CD14-positive monocyte (primary cell): ENCODE data around the gene WRNIP1. TPM values are rescaled to one million over a fixed set of nuclear protein-coding genes. Genes with fewer than 3 reads are reported as not detected.
A peak's percentile ranks its signal among the peaks of the same experiment; 100 is the strongest.

Experiments
- DNase-seq, 3 donors: peaks; one replicate each; pipeline ENCODE4 v3.0.0-alpha.2; 2011 to 2022
- H2AFZ ChIP-seq: 2 replicates; pipeline ENCODE4 v1.6.0; 2012; ENCODE audit warnings: mild to moderate bottlenecking, low read depth, low read length, inconsistent platforms; ENCODE audit not compliant: insufficient read depth, poor library complexity, severe bottlenecking
- H3K27ac ChIP-seq, 2 donors: 1 replicate in 1 of 2; 2 replicates in 1 of 2; pipeline ENCODE4 v1.5.1; 2012 to 2013; ENCODE audit warnings: low read length in 2 of 2, control low read depth in 1 of 2, inconsistent platforms in 1 of 2, low read depth in 1 of 2, mild to moderate bottlenecking in 1 of 2
- H3K27me3 ChIP-seq, 2 donors: one replicate each; pipeline versions ENCODE4 v1.6.0 to v1.6.1; 2011 to 2013; ENCODE audit warnings: low read length in 2 of 2; ENCODE audit not compliant: control insufficient read depth in 2 of 2, insufficient read depth in 2 of 2
- H3K36me3 ChIP-seq, 2 donors: replicated peaks in 1 of 2; 1 replicate in 1 of 2; 2 replicates in 1 of 2; pipeline versions ENCODE4 v1.5.1 to v1.6.1; 2012 to 2013; ENCODE audit warnings: low read length in 2 of 2, control low read depth in 1 of 2, inconsistent platforms in 1 of 2, mild to moderate bottlenecking in 1 of 2; ENCODE audit not compliant: insufficient read depth in 2 of 2, control insufficient read depth in 1 of 2
- H3K4me1 ChIP-seq, 2 donors: 1 replicate in 1 of 2; 2 replicates in 1 of 2; pipeline versions ENCODE4 v1.5.1 to v1.6.1; 2012 to 2013; ENCODE audit warnings: low read length in 2 of 2, control low read depth in 1 of 2, inconsistent platforms in 1 of 2, mild to moderate bottlenecking in 1 of 2, moderate library complexity in 1 of 2; ENCODE audit not compliant: insufficient read depth in 2 of 2, control insufficient read depth in 1 of 2
- H3K4me2 ChIP-seq: replicated peaks from 2 replicates; pipeline ENCODE3; 2012; ENCODE audit warnings: low read length, moderate library complexity, mild to moderate bottlenecking; ENCODE audit not compliant: poor library complexity, severe bottlenecking; ENCODE audit errors: extremely low read depth
- H3K4me3 ChIP-seq, 3 experiments: fragments of 200-600 bp in 1 of 3; sonication (generic) in 1 of 3; replicated peaks in 1 of 3; 1 replicate in 2 of 3; 2 replicates in 1 of 3; pipeline ENCODE4 v1.5.1; 2011 to 2013; ENCODE audit warnings: low read length in 3 of 3, mild to moderate bottlenecking in 3 of 3, control low read depth in 2 of 3, low read depth in 2 of 3, inconsistent platforms in 1 of 3, moderate library complexity in 1 of 3
- H3K79me2 ChIP-seq: 2 replicates; pipeline ENCODE4 v1.6.0; 2012; ENCODE audit warnings: mild to moderate bottlenecking, control low read depth, inconsistent platforms, low read length, moderate library complexity; ENCODE audit not compliant: insufficient read depth
- H3K9ac ChIP-seq: 2 replicates; pipeline ENCODE4 v1.6.0; 2017; ENCODE audit warnings: low read length, mild to moderate bottlenecking; ENCODE audit not compliant: insufficient read depth, poor library complexity, severe bottlenecking
- H3K9me3 ChIP-seq, 2 donors: replicated peaks in 1 of 2; 1 replicate in 1 of 2; 2 replicates in 1 of 2; pipeline versions ENCODE4 v1.5.1 to v1.6.1; 2012 to 2013; ENCODE audit warnings: low read length in 2 of 2, control low read depth in 1 of 2; ENCODE audit not compliant: control insufficient read depth in 1 of 2, insufficient read depth in 1 of 2
- H4K20me1 ChIP-seq: 2 replicates; pipeline ENCODE4 v1.6.0; 2012; ENCODE audit warnings: mild to moderate bottlenecking, low read length, control low read depth, moderate library complexity; ENCODE audit not compliant: insufficient read depth
- H3K27ac Mint-ChIP-seq, 7 donors: one replicate each; pipeline ENCODE4 v1.8.0; 2020; ENCODE audit warnings: mild to moderate bottlenecking in 7 of 7, mixed read lengths in 7 of 7, moderate library complexity in 6 of 7, inconsistent platforms in 2 of 7
- H3K27me3 Mint-ChIP-seq, 3 donors: one replicate each; pipeline ENCODE4 v1.8.0; 2021 to 2022; ENCODE audit warnings: low read depth in 3 of 3, mild to moderate bottlenecking in 3 of 3, mixed read lengths in 3 of 3, moderate library complexity in 3 of 3, inconsistent platforms in 1 of 3
- H3K36me3 Mint-ChIP-seq, 2 donors: one replicate each; pipeline ENCODE4 v1.8.0; 2020; ENCODE audit warnings: mixed read lengths in 2 of 2, inconsistent platforms in 1 of 2, mild to moderate bottlenecking in 1 of 2
- H3K4me1 Mint-ChIP-seq: one replicate; pipeline ENCODE4 v1.8.0; 2020; ENCODE audit warnings: mild to moderate bottlenecking, mixed read lengths
- H3K4me3 Mint-ChIP-seq, 2 donors: one replicate each; pipeline ENCODE4 v1.8.0; 2020; ENCODE audit warnings: mild to moderate bottlenecking in 2 of 2, mixed read lengths in 2 of 2, moderate library complexity in 1 of 2
- H3K9me3 Mint-ChIP-seq, 7 donors: one replicate each; pipeline ENCODE4 v1.8.0; 2020 to 2022; ENCODE audit warnings: mixed read lengths in 7 of 7, mild to moderate bottlenecking in 6 of 7, moderate library complexity in 6 of 7, inconsistent platforms in 2 of 7
- WGBS: methylation state at CpG from one replicate; pipeline ENCODE4 v1.1.5; 2013; ENCODE audit warnings: missing lambda C conversion rate; ENCODE audit not compliant: insufficient coverage; 5-methylcytosine and 5-hydroxymethylcytosine counted together
- intact Hi-C, 2 donors: fragments of 100-400 bp; cut with micrococcal nuclease; formaldehyde crosslinking; loops; one replicate each; pipeline versions ENCODE4 v1.15.0 to v1.15.1; 2023
- polyA plus RNA-seq, 3 donors: library from polyadenylated mRNA; depleted of rRNA in 1 of 3; unstranded in 2 of 3; stranded (reverse) in 1 of 3; fragments of 300-500 nt in 2 of 3; fragments of >200 nt in 1 of 3; fragmentation: Illumina TruSeq in 2 of 3; gene quantifications; 1 replicate in 2 of 3; 2 replicates in 1 of 3; pipeline ENCODE4 v1.2.3, GENCODE V29; 2012 to 2021
- TF ChIP-seq, protein P1 (sequence below): fragments of 200-600 bp; IDR thresholded peaks from one replicate; pipeline ENCODE4 v1.8.0; 2022; ENCODE audit warnings: antibody characterized with exemption, mild to moderate bottlenecking

WRNIP1 gene
- polyA plus RNA-seq, 3 donors: 17.5 to 25.8 (median 17.8) TPM

DNA sequence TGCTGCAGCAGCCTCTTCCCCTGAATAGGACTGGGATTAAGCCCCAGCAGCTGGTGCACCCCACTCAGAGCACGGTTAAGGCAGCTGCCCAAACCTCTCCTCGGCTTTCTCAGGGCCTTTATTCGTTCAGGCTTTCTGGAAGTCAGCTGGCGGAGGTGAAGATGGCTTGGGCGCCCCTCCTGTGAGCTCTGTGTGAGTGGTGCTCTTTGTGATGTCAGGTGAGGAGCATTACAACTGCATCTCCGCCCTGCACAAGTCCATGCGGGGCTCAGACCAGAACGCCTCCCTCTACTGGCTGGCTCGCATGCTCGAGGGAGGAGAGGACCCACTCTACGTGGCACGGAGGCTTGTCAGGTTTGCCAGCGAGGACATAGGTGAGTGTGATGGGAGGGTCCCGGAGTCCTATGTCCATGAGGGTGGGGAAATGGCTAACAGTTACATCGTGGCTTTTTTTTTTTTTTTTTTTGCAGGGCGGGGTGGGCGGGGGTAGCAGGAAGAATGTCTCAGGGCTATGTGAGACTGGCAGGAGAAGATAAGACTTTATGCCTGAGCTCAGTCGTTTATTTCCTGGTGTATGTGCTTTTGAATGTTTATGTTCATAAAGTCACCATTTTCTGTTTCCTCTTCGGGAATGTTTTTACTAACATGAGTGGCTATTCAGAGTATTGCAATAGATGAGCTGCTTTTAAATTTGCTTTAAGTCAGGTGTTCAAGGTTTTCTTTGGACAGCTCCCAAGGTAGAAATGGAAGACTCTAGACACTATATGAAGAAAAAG lies 18.2 kb downstream of the WRNIP1 start:
- intact Hi-C loops: no loop called here
- Histone ChIP-seq H3K27ac (no peak overlapping the region), H3K9me3 (no peaks in the 10 kb centered on the region), H4K20me1 (peaks cover 48% of the 10 kb centered on the region), H2AFZ (no peak overlapping the region), H3K4me3 (no peak overlapping the region), H3K27me3 (no peaks in the 10 kb centered on the region), H3K4me1 (no peaks in the 10 kb centered on the region), H3K79me2 (peaks cover 53% of the 10 kb centered on the region), H3K4me2 (no peak overlapping the region), H3K9ac (no peak overlapping the region), H3K36me3 (peaks cover 72 to 92% of the 10 kb centered on the region in 2 donors)
- no peak for DNase-seq
- Mint-ChIP-seq H3K4me1 (peaks cover 8% of the 10 kb centered on the region), H3K27me3 (peaks cover 0 to 2% (median 0%) of the 10 kb centered on the region in 3 donors), H3K27ac (peak overlapping the region in 1 of 7 donors; percentile 11), H3K36me3 (peaks cover 81 to 99% of the 10 kb centered on the region in 2 donors), H3K4me3 (no peak overlapping the region), H3K9me3 (no peaks in the 10 kb centered on the region)
- WGBS: 22% methylated on average over 11 of the region's 19 CpGs
- TF ChIP-seq, protein P1, sequence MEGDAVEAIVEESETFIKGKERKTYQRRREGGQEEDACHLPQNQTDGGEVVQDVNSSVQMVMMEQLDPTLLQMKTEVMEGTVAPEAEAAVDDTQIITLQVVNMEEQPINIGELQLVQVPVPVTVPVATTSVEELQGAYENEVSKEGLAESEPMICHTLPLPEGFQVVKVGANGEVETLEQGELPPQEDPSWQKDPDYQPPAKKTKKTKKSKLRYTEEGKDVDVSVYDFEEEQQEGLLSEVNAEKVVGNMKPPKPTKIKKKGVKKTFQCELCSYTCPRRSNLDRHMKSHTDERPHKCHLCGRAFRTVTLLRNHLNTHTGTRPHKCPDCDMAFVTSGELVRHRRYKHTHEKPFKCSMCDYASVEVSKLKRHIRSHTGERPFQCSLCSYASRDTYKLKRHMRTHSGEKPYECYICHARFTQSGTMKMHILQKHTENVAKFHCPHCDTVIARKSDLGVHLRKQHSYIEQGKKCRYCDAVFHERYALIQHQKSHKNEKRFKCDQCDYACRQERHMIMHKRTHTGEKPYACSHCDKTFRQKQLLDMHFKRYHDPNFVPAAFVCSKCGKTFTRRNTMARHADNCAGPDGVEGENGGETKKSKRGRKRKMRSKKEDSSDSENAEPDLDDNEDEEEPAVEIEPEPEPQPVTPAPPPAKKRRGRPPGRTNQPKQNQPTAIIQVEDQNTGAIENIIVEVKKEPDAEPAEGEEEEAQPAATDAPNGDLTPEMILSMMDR: no peak

DNA sequence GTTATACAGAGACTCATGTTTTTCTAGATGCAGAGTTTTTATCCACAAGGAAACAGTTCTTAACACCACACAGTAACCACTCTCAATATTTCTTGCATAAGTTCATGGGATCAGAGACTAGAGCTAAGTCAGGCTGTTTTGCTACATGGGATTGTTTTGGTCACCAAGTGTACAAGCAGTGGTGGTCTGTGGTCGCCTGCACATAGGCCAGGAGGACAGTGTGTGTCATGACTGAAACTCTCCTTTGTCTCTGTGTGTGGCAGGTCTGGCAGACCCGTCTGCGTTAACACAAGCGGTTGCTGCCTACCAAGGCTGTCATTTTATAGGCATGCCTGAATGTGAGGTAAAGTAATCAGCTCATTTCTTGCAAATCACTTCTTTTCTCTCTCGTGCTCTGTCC lies 18.9 kb downstream of the WRNIP1 start:
- peaks cover 0 to 2% (median 0%) of the 10 kb centered on the region in 3 donors for H3K27me3 Mint-ChIP-seq
- Histone ChIP-seq H3K9ac (no peak overlapping the region), H3K27me3 (no peaks in the 10 kb centered on the region), H3K4me3 (no peak overlapping the region), H3K27ac (no peak overlapping the region), H3K9me3 (no peaks in the 10 kb centered on the region), H4K20me1 (peaks cover 41% of the 10 kb centered on the region), H2AFZ (no peak overlapping the region), H3K4me1 (no peaks in the 10 kb centered on the region), H3K79me2 (peaks cover 46% of the 10 kb centered on the region), H3K4me2 (no peak overlapping the region), H3K36me3 (peaks cover 65 to 87% of the 10 kb centered on the region in 2 donors)
- no peak overlapping the region for H3K4me3 Mint-ChIP-seq
- H3K27ac Mint-ChIP-seq: no peak overlapping the region
- 63% methylated on average over 1 of the region's 5 CpGs for WGBS
- H3K4me1 Mint-ChIP-seq: peaks cover 8% of the 10 kb centered on the region
- no peak for DNase-seq
- TF ChIP-seq, protein P1: no peak
- H3K36me3 Mint-ChIP-seq: peaks cover 78 to 95% of the 10 kb centered on the region in 2 donors
- no peaks in the 10 kb centered on the region for H3K9me3 Mint-ChIP-seq
- intact Hi-C loops: no loop called here
